Fibroblast of villous mesenchyme (primary cell): ENCODE measurements around the gene TRIM40. TPM values are rescaled to one million over a fixed set of nuclear protein-coding genes. Genes with fewer than 3 reads are reported as not detected.
A peak's percentile ranks its signal among the peaks of the same experiment; 100 is the strongest.

Experiments used
- DNase-seq: peaks from one replicate; pipeline ENCODE4 v3.0.0-alpha.2; 2010; ENCODE audit warnings: low read depth
- H3K4me3 ChIP-seq: 2 replicates; pipeline ENCODE4 v1.5.1; 2011; ENCODE audit warnings: low read depth, mild to moderate bottlenecking, low read length
- CTCF ChIP-seq: IDR thresholded peaks from 2 replicates; pipeline ENCODE4 v1.5.1; 2012; ENCODE audit warnings: low read depth, mild to moderate bottlenecking, low read length; ENCODE audit not compliant: insufficient read depth
- total RNA-seq: library from RNA; depleted of rRNA; stranded (reverse); fragments of >200 nt; gene quantifications from 2 replicates; pipeline ENCODE4 v1.2.3, GENCODE V29; 2012

Gene TRIM40
- total RNA-seq, 1 donor, result not detected

- no peak for TF ChIP-seq CTCF
- DNase-seq, result no peak
- no peak overlapping the region for H3K4me3 ChIP-seq
Observed at GRCh38 chr6:30150671-30151395, 14.9 kb downstream of the TRIM40 start.

- H3K4me3 ChIP-seq, result no peak overlapping the region
- no peak for TF ChIP-seq CTCF
Observed at GRCh38 chr6:30151580-30151979, 15.6 kb downstream of the TRIM40 start.

DNA sequence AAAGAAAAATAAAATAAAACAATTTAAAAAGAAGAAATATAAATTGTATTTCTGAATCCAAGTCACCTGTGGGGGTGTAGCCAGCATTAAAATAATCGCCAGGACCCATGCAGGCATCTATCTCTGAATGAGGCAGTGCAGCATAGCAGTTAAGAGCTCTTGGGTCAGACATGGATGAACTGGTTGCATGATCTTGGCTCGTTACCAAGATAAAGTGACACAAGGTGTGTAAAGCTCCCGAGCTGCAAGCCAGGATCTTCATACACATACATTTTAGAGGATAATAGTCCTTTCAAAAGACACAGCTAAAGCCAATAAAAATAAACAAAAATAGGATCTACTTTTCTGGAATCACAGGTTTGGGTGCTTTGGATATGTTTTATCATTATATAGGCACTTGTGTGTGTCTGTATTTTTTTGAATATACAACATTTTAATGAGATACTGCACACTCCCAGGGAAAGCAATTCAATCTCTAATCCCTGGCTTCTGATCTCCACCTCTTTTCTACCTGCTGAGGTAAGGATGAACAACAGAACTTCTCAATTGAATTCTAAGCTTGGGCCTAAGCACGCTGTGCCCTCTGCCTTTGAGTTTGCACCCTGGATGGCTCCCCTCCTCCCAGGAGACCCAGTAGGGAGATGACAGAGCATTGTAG, 16.2 kb downstream of the TRIM40 start:
- no peak for TF ChIP-seq CTCF
- H3K4me3 ChIP-seq, result no peak overlapping the region
- no peak for DNase-seq

More at GRCh38 chr6:30151580-30151979, 15.6 kb downstream of the TRIM40 start:
- no peak for DNase-seq

- TF ChIP-seq CTCF, result no peak
- H3K4me3 ChIP-seq, result no peak overlapping the region
- no peak for DNase-seq
Observed at GRCh38 chr6:30152910-30153610, 17.1 kb downstream of the TRIM40 start.

DNA sequence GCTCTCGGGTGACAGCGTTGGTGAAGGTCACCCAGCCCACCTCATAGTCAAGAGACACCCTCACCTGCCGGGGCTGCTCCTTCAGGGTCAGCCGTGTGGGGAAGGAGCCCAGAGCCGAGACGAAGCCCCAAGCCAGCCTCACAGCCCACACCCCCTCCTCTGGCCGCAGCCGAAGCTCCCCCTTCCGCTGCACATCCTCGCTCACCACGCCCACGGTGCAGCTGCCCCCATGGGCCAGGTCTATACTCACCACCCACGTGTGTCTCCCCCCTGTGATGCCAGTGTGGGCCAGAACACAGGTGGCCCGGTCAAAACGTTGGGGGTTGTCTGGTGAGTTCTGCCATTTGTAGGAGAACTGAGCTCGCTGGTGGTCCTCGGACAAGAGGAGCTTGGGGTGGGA, 18.1 kb downstream of the TRIM40 start:
- H3K4me3 ChIP-seq, result no peak overlapping the region
- no peak for TF ChIP-seq CTCF
- no peak for DNase-seq

DNA sequence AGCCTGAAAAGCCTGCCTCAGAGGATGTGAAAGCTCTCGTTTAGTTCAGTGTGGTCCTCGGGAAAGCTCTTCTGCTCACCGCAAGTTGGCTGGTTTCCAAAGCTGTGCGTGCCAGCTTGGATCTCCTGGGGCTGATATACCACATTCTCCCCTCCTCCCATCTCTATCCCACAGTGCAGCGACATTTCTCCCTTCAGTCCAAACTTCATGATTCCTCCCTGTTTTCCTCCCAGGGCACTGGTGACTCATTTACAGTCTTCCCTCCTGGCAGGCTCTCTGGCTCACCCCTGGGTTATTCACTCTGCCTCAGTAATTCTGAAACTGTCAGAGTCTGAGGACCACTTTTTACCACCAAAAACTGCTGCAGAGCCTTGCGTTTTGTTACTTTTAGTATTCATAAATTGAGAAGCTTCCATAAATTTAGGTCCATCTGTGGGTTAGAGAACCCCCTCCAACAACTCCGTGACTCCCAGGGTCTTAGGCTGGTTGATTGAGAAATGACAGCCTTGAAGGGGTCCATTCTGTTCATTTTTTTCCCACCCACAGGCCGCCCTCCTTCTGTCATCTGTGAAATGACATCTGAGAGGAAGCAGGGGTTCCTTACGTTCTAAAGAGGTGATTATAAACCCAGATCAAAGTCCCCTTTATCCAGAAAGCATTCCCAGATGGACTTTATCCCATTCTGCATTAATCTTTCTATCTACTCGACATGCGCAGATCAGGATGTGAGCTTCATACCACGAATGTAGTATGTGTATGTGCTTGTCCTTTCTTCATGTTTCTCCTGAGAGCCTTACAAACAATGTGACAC, 19.0 kb downstream of the TRIM40 start:
- H3K4me3 ChIP-seq, result no peak overlapping the region
- DNase-seq, result peak; percentile 37
- no peak for TF ChIP-seq CTCF
